ENCODE results near the gene SLC9A9.

Gene SLC9A9

GRCh38 chr3:143763564-143764162 lies 84.6 kb downstream of the SLC9A9 start:
- DNase-seq (ENCODE audit: extremely low read depth in 1 of 2, low read depth in 1 of 2): no peak

GRCh38 chr3:143757691-143758090 lies 90.6 kb downstream of the SLC9A9 start:
- no peak for DNase-seq (ENCODE audit: extremely low read depth in 1 of 2, low read depth in 1 of 2)

- no peak for DNase-seq (ENCODE audit: extremely low read depth in 1 of 2, low read depth in 1 of 2)
Observed at GRCh38 chr3:143755978-143756377, 92.3 kb downstream of the SLC9A9 start.

DNA sequence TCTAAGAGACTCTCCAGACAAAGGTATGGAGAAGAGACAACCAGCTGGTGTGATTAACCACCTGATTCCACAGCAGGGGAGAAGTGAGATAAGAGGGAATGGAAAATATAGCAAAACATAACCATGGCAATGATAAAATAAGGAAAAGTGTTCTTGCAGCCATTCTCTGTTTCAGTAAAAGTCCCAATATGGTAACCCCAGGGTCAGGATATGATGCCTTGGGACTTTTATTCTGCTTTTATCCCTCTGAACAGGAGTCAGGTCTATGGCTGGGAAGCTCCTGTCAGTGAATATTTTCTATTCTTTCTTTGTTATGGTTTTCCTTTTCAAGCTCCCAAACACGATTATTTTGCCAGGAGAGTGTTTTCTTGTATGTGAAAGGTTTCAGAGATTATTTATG lies 94.2 kb downstream of the SLC9A9 start:
- DNase-seq (ENCODE audit: extremely low read depth in 1 of 2, low read depth in 1 of 2): no peak

DNA sequence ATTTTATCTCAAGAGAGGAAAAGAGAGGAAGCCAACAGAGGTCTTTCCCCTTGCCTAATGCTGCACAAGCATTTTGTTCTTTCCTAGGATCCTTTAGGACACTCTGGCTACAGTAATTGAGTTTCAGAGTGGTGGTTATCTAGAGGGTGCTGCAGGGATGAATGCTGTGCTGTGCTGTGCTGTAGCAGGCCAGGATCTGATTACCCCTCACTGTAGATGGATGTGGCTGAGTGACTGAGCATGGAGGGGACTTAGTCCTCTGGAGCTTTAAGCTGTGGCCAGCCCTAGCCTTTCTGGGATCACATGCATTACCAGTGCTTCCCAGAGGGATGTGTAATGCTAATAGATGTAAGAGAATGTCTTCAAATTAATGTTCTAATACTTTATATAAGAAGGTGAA lies 94.8 kb downstream of the SLC9A9 start:
- DNase-seq (ENCODE audit: extremely low read depth in 1 of 2, low read depth in 1 of 2): no peak

DNA sequence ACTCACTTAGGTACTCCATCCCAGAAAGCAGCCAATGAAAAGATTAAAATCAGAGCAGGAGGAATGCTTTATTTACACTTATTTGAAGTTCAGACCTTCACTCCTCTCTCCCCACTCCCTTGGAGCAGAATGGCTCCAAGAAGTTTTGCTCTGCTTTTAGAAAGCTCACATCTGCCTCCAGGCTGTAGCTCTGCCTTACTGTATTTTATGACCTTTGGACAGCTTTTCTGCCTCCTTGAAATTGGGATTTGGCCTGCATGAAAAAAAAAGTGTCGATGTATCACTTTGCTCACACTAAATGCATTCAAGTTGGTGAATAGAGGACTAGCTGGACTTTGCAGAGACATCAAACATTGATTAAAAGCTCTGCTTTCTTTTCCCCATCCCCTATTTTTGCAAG lies 95.3 kb downstream of the SLC9A9 start:
- DNase-seq (ENCODE audit: extremely low read depth in 1 of 2, low read depth in 1 of 2): no peak

- DNase-seq (ENCODE audit: extremely low read depth in 1 of 2, low read depth in 1 of 2): peak in 1 of 2 donors; percentile 3
Observed at GRCh38 chr3:143751643-143752178, 96.6 kb downstream of the SLC9A9 start.

DNA sequence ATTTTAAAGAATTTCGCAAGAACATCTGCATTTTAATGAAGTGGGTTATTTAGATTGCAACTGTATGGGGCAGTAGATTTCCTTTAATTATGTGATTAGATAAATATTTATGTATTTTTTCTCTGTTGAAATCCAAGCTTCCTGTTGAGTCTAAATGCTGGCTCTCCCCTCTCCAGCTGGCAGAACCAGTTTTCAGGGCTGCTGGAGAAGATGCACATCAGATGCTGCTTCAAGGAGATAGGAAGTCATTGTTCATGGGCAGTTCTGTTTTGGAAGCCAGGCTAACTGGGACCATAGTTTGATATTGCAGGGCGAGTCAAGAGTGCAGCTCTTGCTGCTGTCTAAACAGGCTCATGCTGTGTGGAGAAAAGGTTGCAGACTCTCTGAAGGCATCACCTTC lies 97.4 kb downstream of the SLC9A9 start:
- DNase-seq (ENCODE audit: extremely low read depth in 1 of 2, low read depth in 1 of 2): no peak

DNA sequence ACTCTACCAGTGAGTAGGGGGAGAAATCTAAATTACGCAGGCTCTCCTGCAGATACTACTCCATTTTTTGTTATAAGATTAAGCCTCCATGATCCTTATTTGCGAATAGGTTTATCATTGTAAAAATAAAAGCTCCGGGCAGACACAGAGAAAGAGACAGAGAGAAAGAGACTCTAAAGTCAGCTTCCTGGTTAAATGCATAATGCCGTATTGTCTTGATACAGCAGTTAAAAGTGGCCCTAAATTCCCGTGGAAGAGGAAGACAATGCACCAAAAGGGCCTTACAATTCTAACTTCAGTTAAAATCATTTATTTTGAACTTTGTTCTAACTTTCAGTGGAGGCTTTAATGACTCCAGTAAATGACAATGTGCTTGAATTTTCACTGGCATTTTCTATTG lies 98.3 kb downstream of the SLC9A9 start:
- no peak for DNase-seq (ENCODE audit: extremely low read depth in 1 of 2, low read depth in 1 of 2)

GRCh38 chr3:143737065-143737464 lies 111.2 kb downstream of the SLC9A9 start:
- DNase-seq (ENCODE audit: extremely low read depth in 1 of 2, low read depth in 1 of 2): no peak

- no peak for DNase-seq (ENCODE audit: extremely low read depth in 1 of 2, low read depth in 1 of 2)
Observed at GRCh38 chr3:143736205-143736997, 111.9 kb downstream of the SLC9A9 start.

GRCh38 chr3:143731776-143732175 lies 116.5 kb downstream of the SLC9A9 start:
- no peak for DNase-seq (ENCODE audit: extremely low read depth in 1 of 2, low read depth in 1 of 2)

GRCh38 chr3:143731320-143731719 lies 116.9 kb downstream of the SLC9A9 start:
- no peak for DNase-seq (ENCODE audit: extremely low read depth in 1 of 2, low read depth in 1 of 2)

DNA sequence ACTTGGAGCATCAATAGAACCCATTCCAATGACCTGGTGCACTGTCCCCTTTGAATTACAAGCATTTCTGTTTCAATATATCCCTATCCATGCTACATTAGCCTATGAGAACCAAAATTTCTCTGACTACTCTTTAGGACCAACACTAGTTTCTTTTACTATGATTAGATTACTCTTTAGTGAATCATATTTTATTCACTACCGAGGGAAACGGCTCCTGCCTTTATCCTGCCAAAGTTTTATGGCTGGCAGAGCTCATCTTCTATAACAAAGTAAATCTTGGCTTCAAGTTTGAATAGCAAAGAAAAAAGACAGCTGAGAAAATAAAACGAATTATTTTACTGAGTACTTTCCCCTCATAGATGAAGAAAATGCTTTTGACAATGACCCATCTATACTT lies 120.9 kb downstream of the SLC9A9 start:
- DNase-seq (ENCODE audit: extremely low read depth in 1 of 2, low read depth in 1 of 2): no peak

- DNase-seq (ENCODE audit: extremely low read depth in 1 of 2, low read depth in 1 of 2): no peak
Observed at GRCh38 chr3:143726727-143727126, 121.5 kb downstream of the SLC9A9 start.

GRCh38 chr3:143720381-143720780 lies 127.9 kb downstream of the SLC9A9 start:
- no peak for DNase-seq (ENCODE audit: extremely low read depth in 1 of 2, low read depth in 1 of 2)

- DNase-seq (ENCODE audit: extremely low read depth in 1 of 2, low read depth in 1 of 2): no peak
Observed at GRCh38 chr3:143718463-143718862, 129.8 kb downstream of the SLC9A9 start.

- no peak for DNase-seq (ENCODE audit: extremely low read depth in 1 of 2, low read depth in 1 of 2)
Observed at GRCh38 chr3:143716731-143717130, 131.5 kb downstream of the SLC9A9 start.

DNA sequence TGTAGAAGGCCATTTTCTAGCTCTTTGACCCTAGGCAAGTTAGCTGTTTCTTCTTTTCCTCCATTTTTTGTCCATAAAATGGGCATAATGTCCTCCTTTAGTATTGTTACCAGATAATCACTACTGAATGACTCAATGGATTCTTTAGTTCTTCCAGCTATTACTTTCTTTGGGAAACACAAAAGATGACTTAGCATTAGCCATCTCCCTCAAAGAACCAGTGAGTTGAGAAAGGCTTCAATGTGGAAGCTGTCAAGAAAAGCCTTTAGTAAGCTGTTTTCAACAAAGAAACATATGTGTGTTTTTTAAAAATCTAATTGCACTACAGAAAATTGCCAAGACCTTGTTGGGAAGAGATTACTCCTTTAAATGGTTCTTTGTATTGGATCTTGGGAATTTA lies 135.7 kb downstream of the SLC9A9 start:
- DNase-seq (ENCODE audit: extremely low read depth in 1 of 2, low read depth in 1 of 2): no peak

GRCh38 chr3:143707848-143708247 lies 140.4 kb downstream of the SLC9A9 start:
- DNase-seq (ENCODE audit: extremely low read depth in 1 of 2, low read depth in 1 of 2): no peak

DNA sequence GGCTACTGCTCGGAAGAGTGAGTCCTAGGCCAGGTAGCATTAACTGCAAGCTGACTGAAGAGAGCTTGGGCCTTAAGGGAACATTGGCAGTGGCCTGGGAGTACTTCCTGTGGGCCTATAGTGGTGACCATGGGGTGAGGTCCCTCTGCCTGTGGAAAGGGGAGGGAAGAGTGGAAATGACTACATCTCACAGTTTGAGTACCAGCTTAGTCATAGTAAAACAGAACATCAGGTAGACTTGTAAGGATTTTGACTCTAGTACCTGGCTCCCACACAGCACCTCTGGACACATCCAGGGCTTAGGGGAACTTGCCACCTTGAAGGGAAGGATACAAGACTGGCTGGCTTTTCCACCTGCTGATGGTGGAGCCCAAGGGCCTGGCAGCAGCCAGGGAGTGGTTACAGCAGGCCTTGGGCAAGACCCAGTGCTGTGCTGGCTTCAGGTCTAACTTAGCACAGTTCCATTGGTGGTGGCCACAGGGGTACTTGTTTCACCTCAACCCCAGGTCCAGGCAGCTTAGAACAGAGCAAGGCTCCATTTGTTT lies 147.8 kb downstream of the SLC9A9 start:
- DNase-seq (ENCODE audit: extremely low read depth in 1 of 2, low read depth in 1 of 2): no peak

- no peak for DNase-seq (ENCODE audit: extremely low read depth in 1 of 2, low read depth in 1 of 2)
Observed at GRCh38 chr3:143699424-143699823, 148.8 kb downstream of the SLC9A9 start.
